GM12872 (cell line): Measurements from ENCODE around the gene SORD.

Experiments used
- TF ChIP-seq, protein P1 (sequence below): IDR thresholded peaks from 3 replicates; pipeline ENCODE4 v1.5.1; 2011; ENCODE audit warnings: low read depth, mild to moderate bottlenecking, low read length, moderate library complexity; ENCODE audit not compliant: insufficient read depth

SORD gene

DNA sequence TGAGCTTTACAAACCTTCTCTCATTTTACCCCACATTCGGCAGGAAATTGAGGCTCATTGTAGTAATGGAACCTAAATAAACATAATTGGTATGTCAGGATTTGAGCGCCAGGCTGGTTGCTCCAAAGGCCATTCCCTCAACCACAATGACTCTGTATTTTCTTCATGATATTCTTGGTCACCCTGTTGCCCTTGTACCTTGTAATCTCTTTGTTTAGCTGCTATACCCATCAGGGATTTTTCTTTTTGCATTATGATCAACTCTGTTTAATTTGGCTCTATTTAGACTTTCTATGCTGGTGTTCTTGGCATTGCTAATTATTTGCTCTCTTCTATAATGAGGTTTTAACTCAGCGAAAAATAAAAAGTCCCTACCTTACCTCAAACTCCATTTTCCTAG is 61.2 kb downstream of the SORD start:
- TF ChIP-seq, protein P1, sequence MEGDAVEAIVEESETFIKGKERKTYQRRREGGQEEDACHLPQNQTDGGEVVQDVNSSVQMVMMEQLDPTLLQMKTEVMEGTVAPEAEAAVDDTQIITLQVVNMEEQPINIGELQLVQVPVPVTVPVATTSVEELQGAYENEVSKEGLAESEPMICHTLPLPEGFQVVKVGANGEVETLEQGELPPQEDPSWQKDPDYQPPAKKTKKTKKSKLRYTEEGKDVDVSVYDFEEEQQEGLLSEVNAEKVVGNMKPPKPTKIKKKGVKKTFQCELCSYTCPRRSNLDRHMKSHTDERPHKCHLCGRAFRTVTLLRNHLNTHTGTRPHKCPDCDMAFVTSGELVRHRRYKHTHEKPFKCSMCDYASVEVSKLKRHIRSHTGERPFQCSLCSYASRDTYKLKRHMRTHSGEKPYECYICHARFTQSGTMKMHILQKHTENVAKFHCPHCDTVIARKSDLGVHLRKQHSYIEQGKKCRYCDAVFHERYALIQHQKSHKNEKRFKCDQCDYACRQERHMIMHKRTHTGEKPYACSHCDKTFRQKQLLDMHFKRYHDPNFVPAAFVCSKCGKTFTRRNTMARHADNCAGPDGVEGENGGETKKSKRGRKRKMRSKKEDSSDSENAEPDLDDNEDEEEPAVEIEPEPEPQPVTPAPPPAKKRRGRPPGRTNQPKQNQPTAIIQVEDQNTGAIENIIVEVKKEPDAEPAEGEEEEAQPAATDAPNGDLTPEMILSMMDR = no peak

DNA sequence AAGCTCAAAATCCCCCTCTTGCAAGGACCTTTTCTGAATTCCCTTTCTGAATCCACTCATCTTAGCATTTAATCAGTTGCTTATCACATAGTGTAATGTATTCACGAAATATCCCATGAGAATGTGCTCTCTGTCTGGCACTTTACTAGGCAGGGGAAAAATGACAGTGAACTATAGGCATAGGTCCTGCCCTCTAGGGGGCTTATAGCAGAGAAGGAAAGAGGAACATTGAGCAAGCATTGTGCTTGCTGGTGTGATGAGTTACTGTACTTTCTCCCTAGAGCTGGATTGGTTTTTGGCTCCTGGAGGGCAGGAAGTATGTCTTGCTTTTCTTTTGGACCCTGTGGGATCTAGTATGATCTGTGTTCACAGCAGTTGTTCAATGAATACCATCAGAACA is 64.5 kb downstream of the SORD start:
- TF ChIP-seq, protein P1 = peak; percentile 29; the same call in 1 of the 3 replicates

DNA sequence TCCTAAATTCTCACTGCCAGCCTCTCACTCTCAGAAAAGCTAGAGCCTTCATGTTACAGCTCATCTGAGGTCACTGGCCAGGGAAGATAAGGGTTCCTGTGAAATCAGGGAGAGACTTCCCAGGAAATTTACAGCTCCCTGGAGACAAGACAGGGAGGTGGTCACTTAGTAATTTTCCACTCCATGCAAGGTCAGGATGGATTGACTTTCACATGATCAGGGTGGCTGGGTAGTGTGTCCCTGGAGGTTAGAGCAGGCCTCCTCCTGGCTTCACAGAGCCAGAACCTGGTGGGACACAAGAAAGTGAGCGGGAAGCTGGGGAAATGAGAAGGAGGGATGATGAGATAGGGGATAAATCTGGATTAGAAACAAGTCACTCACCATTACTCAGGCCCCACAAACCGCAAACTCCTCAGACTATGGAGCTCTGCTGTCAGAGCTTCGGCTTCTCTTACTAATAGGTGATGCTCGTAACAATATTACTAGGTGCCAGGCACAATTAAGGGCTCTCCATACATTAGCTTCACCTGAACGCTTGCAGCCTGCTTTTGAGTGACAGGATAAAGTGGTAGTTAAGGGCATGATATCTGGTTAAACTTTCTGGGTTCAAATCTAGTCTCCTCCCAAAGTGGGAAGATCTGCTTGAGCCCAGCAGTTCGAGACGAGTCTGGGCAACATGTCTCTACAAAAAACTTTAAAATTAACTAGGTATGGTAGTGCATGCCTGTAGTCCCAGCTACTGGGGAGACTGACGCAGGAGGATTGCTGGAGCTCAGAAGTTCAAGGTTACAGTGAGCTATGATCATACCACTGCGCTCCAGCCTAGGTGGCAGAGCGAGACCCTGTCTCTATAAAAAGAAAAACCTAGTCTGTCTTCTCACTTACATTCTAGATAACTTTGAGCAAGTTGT is 66.1 kb downstream of the SORD start:
- TF ChIP-seq, protein P1 = no peak

DNA sequence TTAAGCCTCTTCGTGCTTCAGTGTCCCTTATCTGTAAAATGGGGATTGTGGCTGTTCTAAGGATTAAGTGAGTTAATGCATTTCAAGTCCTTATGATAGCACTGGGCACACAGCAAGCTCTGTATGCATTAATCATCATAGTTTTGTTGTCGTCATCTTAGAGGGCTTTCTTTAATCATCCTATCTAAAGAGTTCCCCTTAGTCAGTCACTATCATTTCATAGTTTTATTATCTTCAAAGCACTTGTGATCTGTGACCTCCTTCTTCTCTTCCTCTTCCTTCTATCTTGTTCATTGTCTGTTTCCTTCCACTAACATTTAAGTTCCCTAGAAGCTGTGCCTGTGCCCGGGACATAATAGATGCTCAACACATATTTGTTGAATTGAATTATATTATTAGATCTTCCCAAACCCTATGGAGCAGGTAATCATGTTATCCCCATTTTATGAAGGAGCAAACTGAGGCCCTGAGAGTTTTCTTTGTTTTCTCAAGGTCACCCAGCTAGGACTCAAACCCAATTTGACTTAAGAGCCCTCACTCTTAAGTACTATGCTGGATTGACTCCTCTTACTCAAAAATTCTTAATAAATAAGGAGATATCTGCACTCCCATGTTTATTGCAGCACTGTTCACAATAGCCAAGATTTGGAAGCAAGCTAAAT is 66.8 kb downstream of the SORD start:
- TF ChIP-seq, protein P1 = no peak

DNA sequence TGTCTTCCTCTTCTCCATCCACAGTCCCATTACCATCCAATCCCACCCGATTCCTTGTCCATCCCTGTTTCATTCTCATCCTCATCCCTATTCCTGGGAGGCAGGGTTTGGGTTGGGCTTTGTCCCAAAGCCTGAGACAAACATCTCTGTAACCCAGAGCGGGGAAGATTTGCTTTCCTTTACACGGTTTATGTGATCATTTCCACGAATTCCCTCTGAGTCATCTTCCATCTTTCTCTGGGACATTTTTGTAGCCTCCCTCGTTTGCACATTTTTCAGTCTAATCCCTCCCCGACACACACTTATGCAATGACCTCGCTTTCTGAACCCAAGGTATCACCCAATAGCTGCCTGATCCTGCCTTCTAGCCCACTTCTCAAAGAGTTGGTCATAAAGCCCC is 68.2 kb downstream of the SORD start:
- TF ChIP-seq, protein P1 = no peak

DNA sequence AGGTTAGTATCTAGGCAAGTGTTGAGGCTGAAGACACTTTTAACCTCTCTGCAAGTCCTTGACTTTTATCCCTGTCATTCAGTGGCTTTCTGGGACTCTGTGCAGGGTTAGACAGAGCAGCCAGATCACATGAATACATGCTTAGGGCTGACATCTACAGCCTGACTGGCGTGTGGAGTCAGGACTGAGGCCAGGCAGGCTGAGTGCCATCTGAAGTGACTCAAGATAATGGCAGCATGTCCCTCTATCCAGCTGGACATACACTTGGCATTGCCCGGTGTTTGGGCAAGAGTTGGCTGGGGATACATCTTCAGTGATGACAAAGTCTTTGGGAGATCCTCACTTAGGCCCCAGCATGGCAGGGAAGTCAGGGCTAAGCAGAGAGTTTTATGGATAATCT is 68.6 kb downstream of the SORD start:
- TF ChIP-seq, protein P1 = no peak

DNA sequence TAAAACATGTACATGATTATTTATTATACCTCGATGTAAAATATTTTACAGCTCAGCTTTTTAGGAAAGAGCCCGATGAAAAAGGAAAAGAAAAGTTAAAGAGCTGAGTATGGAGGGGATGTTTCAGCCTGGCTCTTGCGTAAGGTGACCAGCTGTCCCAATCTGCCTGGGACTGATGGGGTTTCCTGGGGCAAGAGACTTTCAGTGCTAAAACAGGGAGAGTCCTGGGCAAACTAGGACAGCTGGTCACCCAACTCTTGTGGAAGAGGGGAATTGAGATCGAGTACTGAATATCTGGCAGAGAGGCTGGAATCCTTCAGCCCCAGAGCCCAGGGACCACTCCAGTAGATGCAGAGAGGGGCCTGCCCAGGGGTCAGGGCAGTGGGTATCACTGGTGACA is 70.0 kb downstream of the SORD start:
- TF ChIP-seq, protein P1 = no peak
